Left lobe of liver (tissue), 2 donors: ENCODE data around the gene OGDH. TPM values are rescaled to one million over a fixed set of nuclear protein-coding genes. Genes with fewer than 3 reads are reported as not detected.

Experiments
- ATAC-seq: fragments of 200-7000 bp; cut with Tn5 transposase; one replicate; pipeline ENCODE4 v1.9.1; 2020; ENCODE audit warnings: mild to moderate bottlenecking, moderate library complexity
- DNase-seq: peaks from one replicate; pipeline ENCODE4 v3.0.0-alpha.2; 2020; ENCODE audit warnings: low spot score
- total RNA-seq: library from RNA; stranded (reverse); gene quantifications from one replicate; pipeline ENCODE4 v1.2.1, GENCODE V29; 2021
- donor health status: DM: no; HTN: no; CAD: no; lungs with moderate emphysema.
- donor health status: DM: no; HTN: yes; CAD: no.

Gene OGDH
- total RNA-seq, 1 donor from 2014 or later: 50.9 TPM

GRCh38 chr7:44636041-44636584 is 29.7 kb downstream of the OGDH start:
- DNase-seq: peak; percentile 39
- ATAC-seq: no peak

GRCh38 chr7:44636926-44637325 is 30.5 kb downstream of the OGDH start:
- DNase-seq: peak; percentile 41
- no peak for ATAC-seq

- DNase-seq: peak; percentile 42
- no peak for ATAC-seq
These were observed 31.6 kb downstream of the OGDH start for GRCh38 chr7:44637788-44638594.

- peak; percentile 51 for DNase-seq
- peak; percentile 53 for ATAC-seq
These were observed 32.5 kb downstream of the OGDH start for GRCh38 chr7:44638611-44639557.

GRCh38 chr7:44639671-44640321 is 33.4 kb downstream of the OGDH start:
- ATAC-seq (peak; percentile 68), DNase-seq (peak; percentile 49)

- DNase-seq (no peak), ATAC-seq (no peak)
These were observed 36.8 kb downstream of the OGDH start for GRCh38 chr7:44643206-44643605.

GRCh38 chr7:44645254-44645653 is 38.8 kb downstream of the OGDH start:
- ATAC-seq: no peak
- DNase-seq: no peak

- DNase-seq (no peak), ATAC-seq (no peak)
These were observed 39.3 kb downstream of the OGDH start for GRCh38 chr7:44645696-44646095.

- no peak for ATAC-seq
- DNase-seq: no peak
These were observed 39.9 kb downstream of the OGDH start for GRCh38 chr7:44646176-44646920.

- DNase-seq (no peak), ATAC-seq (peak; percentile 45)
These were observed 40.7 kb downstream of the OGDH start for GRCh38 chr7:44646921-44647636.

GRCh38 chr7:44647981-44648714 is 41.7 kb downstream of the OGDH start:
- DNase-seq (no peak), ATAC-seq (no peak)

GRCh38 chr7:44650242-44650641 is 43.8 kb downstream of the OGDH start:
- DNase-seq (no peak), ATAC-seq (no peak)

GRCh38 chr7:44650772-44651171 is 44.3 kb downstream of the OGDH start:
- peak; percentile 61 for ATAC-seq

GRCh38 chr7:44652535-44652934 is 46.1 kb downstream of the OGDH start:
- DNase-seq: no peak

More at GRCh38 chr7:44650772-44651171, 44.3 kb downstream of the OGDH start:
- no peak for DNase-seq

GRCh38 chr7:44654255-44654796 is 47.9 kb downstream of the OGDH start:
- no peak for ATAC-seq
- no peak for DNase-seq

More at GRCh38 chr7:44652535-44652934, 46.1 kb downstream of the OGDH start:
- no peak for ATAC-seq

GRCh38 chr7:44655341-44655740 is 48.9 kb downstream of the OGDH start:
- ATAC-seq (no peak), DNase-seq (no peak)

GRCh38 chr7:44658979-44659378 is 52.6 kb downstream of the OGDH start:
- DNase-seq (no peak), ATAC-seq (no peak)

GRCh38 chr7:44661233-44661632 is 54.8 kb downstream of the OGDH start:
- DNase-seq (no peak), ATAC-seq (no peak)
